Measurements from ENCODE around the gene SCUBE2.

GRCh38 chr11:9041747-9042146 is 49.7 kb downstream of the SCUBE2 start:
- TF ChIP-seq CTCF (IDR thresholded peaks at IDR 0.05) (no peak), POLR2A (IDR thresholded peaks at IDR 0.05) (no peak)

Data from body of pancreas (tissue), 4 donors.